Esophagus muscularis mucosa (tissue), 4 donors: ENCODE measurements around the gene TEFM. TPM values are rescaled to one million over a fixed set of nuclear protein-coding genes. Genes with fewer than 3 reads are reported as not detected.

Experiments
- small RNA-seq, 3 donors: library from RNA; depleted of rRNA; stranded (forward); fragments of <200 nt; gene quantifications; one replicate each; pipeline ENCODE3, GENCODE V24; 2016
- total RNA-seq, 4 donors: library from RNA; depleted of rRNA; stranded (reverse); fragments of >200 nt; gene quantifications; one replicate each; pipeline versions ENCODE4 v1.1.0 to v1.2.1, GENCODE V29; 2016

Gene TEFM
- total RNA-seq, 4 donors from 2014 or later: 5.0 to 7.0 (median 6.6) TPM

Small RNA genes lying within 50 kb of the gene (small RNA-seq; reads per million reads assigned to genes)
- gene RNU6-298P: 0 reads per million in 3 donors

Other genes starting within 250 kb of the TEFM start
- gene CRLF3, start 81.5 kb downstream of the TEFM start, total RNA-seq: 10 to 100 TPM in 2 of 4 donors, 1 to 10 TPM in 2; 8.2 to 11.6 (median 9.9) TPM
- 1 to 10 TPM in 1 of 4 donors, under 1 TPM in 3; 0.33 to 1.7 (median 0.52) TPM for gene ATAD5, start 74.3 kb downstream of the TEFM start, total RNA-seq
- gene ADAP2, start 15.7 kb upstream of the TEFM start, total RNA-seq: 10 to 100 TPM; 10.5 to 19.1 (median 14.7) TPM
- 10 to 100 TPM; 20.0 to 28.1 (median 22.9) TPM for gene RNF135, start 64.8 kb upstream of the TEFM start, total RNA-seq
- 10 to 100 TPM; 40.9 to 64.8 (median 44.5) TPM for gene NF1, start 188.7 kb upstream of the TEFM start, total RNA-seq